Measurements from ENCODE around the gene SRPRA.

SRPRA gene

GRCh38 chr11:126214441-126214840, 54.3 kb downstream of the SRPRA start:
- peak overlapping the region; percentile 86 for H3K27ac ChIP-seq
- no peak for TF ChIP-seq CTCF (conservative IDR thresholded peaks at IDR 0.05)
